Activated CD8-positive, alpha-beta memory T cell treated with anti-CD3 and anti-CD28 coated beads for 36 hours (primary cell): ENCODE measurements around the gene IL22RA1. TPM values are rescaled to one million over a fixed set of nuclear protein-coding genes. Genes with fewer than 3 reads are reported as not detected.

Experiments
- CTCF ChIA-PET: fragments of 350-600 bp; sonication (Branson Sonifier 250); formaldehyde crosslinking; loops from one replicate; lab custom pipeline; 2021; ENCODE audit warnings: antibody characterized with exemption; lab: Charles Lee
- POLR2A ChIA-PET: fragments of 350-600 bp; sonication (Branson Sonifier 250); formaldehyde crosslinking; loops from one replicate; lab custom pipeline; 2021; ENCODE audit warnings: antibody characterized with exemption; lab: Charles Lee
- total RNA-seq, 2 experiments: library from RNA; stranded (reverse); gene quantifications; one replicate each; pipeline ENCODE4 v1.2.3, GENCODE V29; 2021

The IL22RA1 gene
- total RNA-seq, 2 experiments from 2014 or later: not detected

DNA sequence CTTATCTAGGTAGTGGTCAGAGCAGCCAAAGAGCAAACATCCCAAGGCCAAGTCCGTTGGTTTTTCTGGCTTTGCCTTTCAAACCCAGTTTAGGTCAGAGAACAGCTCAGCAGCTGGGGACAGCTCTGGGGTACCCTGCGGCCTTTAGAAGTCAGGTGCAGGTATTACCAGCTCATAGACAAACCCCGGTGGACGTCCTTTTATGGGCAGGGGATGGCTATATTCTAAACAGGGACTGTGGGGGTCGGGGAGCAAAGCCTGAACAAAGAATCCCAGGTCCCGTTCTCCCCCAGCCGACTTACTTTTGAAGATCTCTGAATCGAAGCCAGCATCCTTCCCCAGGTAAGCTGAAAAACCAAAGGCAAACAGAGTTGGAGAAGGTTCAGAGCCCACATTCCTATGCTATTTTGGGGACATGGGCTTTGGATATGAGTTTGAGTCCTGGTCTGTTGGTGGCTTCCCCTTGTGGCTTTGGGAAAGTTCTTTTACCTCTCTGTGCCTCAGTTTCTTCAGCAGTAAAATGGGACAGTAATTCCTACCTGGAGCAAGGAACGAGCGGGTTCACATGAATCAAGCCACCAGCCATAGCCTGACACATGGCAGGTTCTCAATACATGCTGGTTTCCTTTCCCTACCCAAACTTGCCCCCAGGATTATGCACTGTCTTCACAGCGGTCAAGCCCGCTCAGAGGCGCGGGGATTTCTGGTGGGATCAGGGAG, 47.6 kb downstream of the IL22RA1 start:
- POLR2A ChIA-PET: no interaction called here
- CTCF ChIA-PET: interaction anchor here (0.5 kb wide), 1 partner anchor 486 kb away, joined by 3 read pairs; no protein-coding TSS in a partner anchor

DNA sequence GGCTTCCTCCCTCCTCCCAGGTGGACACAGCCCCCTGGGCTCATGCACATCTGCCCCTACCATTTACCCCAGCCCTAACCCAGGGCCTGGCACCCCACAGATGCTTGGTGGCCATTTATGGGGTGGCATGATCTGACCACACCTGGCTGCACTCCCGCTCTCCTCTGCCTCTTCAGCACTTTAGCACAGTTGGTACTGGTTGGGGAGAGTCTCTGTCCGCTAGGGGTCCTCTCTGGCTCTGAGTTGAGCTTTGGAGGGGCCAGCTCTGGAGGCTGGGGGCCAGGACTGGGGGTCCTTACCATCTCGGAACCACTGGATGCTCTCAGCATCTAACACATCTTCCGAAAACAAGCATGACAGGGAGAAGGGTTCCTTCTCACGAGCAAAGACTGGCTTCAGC, 48.4 kb downstream of the IL22RA1 start:
- POLR2A ChIA-PET: no interaction called here
- CTCF ChIA-PET: interaction anchor here (0.5 kb wide), 1 partner anchor 487 kb away, joined by 3 read pairs; no protein-coding TSS in a partner anchor

DNA sequence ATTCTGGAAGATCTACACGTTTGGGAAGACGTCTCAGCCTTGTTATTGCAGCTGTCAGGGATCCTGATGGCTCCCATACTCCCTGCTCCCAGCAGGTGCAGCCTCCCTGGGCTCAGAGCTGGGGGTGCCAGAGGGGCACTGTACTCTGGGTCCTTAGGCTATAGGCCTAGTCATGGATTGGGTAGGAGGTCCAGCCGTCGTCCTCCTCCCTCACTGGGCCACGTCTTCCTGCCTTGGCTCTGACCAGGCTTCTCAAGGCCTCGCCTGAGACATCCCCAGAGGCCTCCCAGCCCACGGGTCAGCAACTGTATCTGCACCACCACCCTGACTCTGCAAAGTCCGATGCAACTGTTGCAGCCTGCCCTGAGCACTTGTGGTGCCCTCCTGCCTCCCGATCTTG, 49.2 kb downstream of the IL22RA1 start:
- ChIA-PET POLR2A (no interaction called here), CTCF (no interaction called here)

DNA sequence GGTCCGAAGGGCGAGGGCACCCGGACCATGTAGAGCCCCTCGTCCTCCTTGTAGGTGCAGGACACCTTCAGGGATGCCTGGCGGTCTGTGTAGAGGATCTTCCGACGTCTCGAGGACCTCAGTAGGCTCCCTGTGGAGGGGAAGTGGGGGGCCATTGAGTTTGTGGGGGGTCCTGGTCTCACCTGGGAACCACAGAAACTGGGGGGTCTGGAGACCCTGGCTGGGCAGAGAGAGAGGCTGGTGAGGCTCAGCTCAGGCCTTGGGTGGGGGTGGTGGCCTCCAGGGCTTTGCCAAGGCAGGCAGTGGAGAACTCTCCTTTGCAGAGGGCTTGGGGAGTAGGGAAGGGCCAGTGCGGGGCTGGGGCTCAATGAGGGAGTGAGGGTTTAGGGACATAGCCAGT, 50.0 kb downstream of the IL22RA1 start:
- CTCF ChIA-PET: interaction anchor here (0.6 kb wide), 1 partner anchor 150 kb away, joined by 4 read pairs; no protein-coding TSS in a partner anchor
- POLR2A ChIA-PET: no interaction called here

DNA sequence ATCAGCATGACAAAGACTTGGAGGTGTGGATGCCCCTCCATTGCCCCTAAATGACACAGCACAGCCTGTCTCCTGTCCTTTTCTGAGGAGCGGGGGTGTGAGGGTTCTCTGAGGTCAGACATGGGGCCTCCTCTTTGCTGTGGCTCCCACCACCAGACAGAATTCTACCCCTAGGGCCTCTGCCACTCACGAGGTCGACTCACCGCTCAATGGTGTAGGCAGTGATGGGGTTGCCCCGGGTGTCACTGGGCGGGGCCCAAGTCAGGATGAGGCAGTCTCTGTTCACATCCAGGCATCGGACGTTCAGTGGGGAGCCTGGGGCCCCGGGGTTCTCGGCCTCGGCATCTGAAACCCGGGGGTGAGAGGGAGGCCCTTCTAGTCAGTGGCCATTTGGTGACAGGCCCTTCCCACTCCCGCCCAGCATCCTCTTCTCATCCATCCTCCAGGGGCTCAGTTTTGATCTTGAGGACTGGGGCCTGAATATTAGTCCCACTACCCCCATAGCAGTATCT, 50.9 kb downstream of the IL22RA1 start:
- POLR2A ChIA-PET: no interaction called here
- CTCF ChIA-PET: interaction anchor here (1.0 kb wide), 1 partner anchor 12 kb away, joined by 3 read pairs; no protein-coding TSS in a partner anchor

DNA sequence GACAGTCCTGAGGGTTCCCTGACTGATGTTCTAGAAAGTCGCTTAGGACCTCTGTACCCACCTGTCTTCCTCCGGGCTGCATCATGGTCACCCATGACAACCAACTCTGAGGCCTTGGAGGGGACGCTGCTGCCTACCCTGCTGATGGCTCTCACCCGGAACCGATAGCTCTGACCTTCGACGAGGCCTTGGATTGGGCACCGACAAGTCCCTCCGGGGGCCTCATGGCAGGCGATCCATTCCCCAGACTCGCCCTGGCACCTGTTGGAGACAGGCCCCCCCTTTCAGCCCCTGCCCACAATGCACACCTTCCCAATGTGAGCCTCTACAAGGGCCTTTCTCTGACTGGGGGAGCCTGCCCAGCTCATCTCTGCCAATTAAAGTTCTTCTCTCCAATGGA, 52.2 kb downstream of the IL22RA1 start:
- ChIA-PET POLR2A (no interaction called here), CTCF (interaction anchor here (1.0 kb wide), 1 partner anchor 10 kb away, joined by 3 read pairs; no protein-coding TSS in a partner anchor)

DNA sequence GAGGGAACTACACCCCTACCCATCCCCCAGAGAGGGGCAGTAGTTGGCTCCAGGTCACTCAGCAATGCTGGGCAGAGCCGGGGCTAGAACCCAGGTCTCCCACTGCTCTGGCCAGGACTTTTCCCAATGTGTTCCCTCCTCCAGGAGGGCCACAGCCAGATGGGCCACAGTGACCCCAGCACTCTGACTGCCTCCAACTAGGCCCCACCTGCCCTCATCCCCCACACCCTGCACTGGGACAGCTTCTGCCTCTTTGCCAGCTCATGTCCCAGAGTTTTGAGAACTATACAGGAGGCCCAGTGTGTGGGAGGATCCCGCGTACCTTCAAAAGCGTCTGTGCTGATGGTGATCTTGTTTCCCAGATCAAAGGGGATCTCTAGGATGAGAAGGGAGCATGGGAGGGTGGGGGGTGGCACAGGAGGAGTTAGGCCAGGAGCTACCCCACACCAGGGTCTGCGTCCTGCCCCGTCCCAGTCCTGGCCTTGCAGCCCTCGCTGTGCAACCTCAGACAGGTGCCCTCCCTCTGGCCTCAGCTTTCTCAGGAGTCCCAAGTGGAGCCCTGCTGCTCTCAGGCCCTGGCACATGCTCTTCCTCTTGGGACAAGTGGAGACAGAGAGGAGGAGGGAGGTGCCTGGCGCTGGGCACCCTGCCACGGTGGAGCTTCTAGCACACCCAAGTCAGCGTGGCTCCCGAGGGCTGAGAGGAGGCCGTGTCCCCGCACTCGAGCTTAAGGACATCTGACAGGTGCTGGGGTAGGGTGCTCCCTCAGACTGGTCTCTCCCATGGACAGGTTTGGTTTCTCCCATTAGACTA, 53.0 kb downstream of the IL22RA1 start:
- ChIA-PET CTCF (no interaction called here), POLR2A (no interaction called here)

DNA sequence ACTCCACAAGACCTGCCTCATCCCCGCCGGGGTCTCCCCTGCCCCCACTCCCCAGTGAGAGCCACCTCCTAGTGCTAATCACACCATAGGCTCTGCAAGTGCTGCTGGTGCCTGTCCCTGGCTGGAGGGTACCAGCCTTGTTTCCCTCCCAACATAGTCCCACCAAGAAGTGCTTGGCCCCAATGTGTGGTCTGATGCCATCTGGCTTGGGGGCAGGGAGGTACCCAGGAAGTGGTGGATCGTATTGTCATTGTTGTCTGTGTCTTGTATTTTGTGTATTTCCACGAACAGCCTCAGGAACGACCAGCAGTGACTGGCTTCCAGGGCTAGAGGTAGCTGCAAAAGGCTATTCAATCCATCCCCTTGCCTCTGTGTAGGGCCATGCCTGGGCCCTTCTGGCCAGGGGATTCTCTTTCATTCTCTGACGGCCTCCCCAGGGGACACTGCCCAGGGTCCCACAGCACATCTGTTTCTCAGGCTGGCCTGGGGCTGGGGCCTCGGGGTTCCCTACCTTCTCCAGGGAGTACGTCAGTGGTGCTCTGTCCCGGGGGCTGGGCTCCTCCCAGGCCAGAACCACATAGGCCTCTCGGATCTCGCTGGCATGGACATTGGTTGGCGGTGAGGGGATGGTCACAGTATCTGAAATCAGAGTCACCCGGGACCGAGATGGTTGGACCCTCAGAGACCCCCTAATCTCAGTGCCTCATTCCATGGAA, 53.8 kb downstream of the IL22RA1 start:
- CTCF ChIA-PET: no interaction called here

DNA sequence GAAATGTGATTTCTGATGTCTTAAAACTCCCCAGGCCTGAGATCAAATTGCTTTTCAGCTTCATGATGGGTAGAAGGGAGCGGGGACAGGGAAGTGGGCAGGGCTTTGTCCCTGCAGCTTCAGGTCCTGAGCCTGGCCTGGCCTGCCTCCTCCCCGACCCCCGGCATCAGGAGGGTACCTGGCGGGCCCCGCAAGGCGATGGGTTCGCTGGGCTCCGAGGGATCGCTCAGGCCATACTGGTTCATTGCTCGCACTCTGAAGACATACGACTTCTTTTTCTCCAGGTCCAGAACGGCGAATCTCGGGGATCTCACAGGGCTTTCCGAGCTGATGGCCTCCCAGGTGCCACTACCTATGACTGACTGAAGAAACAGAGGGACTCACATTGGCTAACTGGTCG, 56.5 kb downstream of the IL22RA1 start:
- POLR2A ChIA-PET: no interaction called here
- CTCF ChIA-PET: no interaction called here

More for the DNA sequence above, 53.8 kb downstream of the IL22RA1 start:
- POLR2A ChIA-PET: no interaction called here

DNA sequence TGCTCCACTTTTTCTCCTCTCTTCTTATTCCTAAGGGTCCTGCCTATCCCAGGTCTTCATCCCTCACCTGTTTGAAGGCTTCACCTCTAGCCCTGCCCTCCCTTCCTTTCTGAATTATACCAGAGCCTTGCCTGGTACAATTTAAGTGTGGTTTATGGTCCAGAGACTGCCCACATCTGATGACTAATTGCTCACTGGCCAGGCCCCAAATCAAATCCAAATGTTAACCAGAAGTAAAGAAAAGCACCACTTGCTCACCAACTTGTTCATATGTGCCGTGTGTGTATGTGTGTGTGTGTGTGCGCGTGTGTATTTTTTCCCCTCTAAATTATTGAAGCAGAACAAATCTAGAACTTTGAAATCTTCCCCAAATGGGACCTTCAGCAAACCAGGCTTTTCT, 57.4 kb downstream of the IL22RA1 start:
- ChIA-PET CTCF (no interaction called here), POLR2A (no interaction called here)

DNA sequence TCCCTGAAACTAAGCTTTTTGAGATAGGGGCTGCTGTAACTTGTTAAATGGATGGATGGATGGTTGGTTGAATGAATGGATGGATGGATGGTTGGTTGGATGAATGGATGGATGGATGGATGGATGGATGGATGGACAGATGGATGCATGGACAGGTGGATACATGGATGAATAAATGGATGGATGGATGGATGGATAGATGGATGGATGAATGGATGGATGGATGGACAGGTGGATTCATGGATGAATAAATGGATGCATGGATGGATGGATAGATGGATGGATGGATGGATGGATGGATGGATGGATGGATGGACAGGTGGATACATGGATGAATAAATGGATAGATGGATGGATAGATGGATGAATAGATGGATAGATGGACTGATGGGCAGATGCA, 57.9 kb downstream of the IL22RA1 start:
- POLR2A ChIA-PET: no interaction called here
- CTCF ChIA-PET: interaction anchor here (0.5 kb wide), 1 partner anchor 445 kb away, joined by 3 read pairs; no protein-coding TSS in a partner anchor

DNA sequence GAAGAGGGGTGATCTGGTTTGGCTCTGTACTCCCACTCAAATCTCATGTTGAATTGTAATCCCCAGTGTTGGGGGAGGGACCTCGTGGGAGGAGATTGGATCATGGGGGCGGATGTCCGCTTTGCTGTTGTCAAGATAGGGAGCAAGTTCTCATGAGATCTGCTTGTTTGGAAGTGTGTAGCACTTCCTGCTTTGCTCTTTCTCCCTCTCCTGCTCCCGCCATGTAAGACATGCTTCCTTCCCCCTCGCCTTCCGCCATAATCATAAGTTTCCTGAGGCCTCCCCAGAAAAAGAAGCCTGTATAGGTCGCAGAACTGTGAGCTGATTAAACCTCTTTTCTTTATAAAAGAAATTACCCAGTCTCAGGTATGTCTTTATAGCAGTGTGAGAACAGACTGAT, 58.9 kb downstream of the IL22RA1 start:
- CTCF ChIA-PET: no interaction called here
- POLR2A ChIA-PET: no interaction called here

DNA sequence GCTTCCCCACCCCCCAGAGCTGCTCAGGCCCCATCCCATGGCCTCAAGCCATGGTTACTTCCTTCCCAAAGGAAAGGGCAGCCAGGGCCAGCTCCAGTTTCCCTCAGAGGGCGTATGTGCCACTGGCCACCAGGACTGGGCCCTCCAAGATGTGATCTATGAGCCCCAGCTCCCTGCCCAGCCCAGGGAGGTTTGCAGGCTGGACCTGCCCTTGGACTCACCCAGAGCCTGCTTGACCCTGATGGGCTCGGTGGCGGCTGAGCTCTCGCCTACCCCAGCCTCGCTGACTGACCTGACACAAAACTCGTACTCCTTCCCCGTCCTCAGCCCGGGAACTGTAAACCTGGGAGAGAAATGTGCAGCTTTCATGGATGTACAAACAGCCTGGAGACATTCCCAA, 60.6 kb downstream of the IL22RA1 start:
- POLR2A ChIA-PET: no interaction called here

DNA sequence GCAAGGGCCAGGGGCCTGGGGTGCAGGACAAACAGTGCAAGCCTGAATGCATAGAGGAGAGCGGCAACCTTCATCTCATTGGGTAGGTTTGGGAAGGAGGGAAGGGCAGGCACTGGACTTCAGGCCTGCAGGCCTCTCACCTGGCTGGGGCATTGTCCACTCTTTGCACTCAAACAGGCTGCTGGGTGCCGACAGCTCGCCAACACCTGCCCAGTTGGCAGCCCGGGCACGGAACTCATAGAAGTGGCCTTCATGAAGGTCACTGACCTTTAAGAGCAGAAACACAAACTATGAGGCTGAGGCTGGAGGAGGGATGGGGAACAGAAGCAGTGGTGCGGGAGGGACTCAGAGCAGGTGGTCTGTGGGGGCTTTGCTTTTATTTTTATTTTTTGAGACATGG, 61.8 kb downstream of the IL22RA1 start:
- ChIA-PET CTCF (no interaction called here), POLR2A (no interaction called here)

More for the DNA sequence above, 60.6 kb downstream of the IL22RA1 start:
- CTCF ChIA-PET: no interaction called here

DNA sequence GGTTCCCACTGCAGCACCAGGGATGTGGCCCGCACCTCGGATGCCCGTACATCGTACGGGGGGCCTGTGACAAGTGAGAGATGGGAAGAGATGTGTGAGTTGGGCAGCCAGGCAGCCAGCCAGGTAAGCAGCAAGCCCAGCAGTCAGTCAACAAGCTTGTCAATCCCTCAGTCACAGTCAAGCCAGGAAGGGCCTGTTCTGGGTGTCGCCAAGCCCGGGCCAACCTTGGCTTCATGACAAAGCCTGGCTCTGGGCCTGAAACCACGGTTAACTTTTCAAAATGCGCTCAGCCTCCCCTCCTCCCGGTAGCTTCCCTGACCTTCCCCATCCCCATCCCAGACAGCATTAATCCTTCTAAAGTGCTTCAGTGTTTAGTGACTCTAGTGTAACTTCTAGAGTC, 62.8 kb downstream of the IL22RA1 start:
- ChIA-PET POLR2A (no interaction called here), CTCF (interaction anchor here (0.8 kb wide), 1 partner anchor 11 kb away, joined by 3 read pairs; no protein-coding TSS in a partner anchor)

DNA sequence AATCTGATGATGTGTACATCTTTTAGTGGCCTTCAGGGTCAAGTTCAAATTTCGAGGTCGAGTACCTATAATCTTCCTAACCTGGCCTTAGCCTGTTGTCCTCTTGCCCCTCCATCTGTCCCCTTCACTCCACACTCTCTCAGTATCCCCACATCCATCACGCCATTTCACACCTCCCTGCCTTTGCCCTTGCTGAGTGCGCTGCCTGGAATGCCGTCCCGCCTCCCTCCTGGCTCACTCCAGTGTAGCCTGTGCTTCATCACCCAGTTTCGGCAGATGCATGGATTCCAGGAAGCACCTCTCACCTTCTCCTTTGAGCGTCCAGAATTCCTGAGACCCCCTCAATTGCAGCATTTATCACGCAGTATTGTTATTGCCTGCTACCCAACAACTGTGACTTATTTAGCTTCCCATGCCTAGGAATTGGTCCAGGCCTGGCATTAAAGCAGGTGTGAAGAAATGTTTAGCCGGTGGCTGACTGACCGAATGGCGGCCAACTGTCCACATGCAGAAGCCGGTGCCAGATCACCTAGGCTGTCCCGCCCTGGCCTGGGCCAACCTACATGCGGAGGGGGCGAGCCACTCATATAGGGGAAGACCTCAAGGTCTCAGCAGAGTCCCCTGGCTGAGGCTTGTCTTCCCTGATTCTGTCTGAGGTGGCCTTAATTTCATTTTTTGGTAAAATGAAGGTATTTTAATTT, 65.5 kb downstream of the IL22RA1 start:
- POLR2A ChIA-PET: no interaction called here
- CTCF ChIA-PET: no interaction called here

DNA sequence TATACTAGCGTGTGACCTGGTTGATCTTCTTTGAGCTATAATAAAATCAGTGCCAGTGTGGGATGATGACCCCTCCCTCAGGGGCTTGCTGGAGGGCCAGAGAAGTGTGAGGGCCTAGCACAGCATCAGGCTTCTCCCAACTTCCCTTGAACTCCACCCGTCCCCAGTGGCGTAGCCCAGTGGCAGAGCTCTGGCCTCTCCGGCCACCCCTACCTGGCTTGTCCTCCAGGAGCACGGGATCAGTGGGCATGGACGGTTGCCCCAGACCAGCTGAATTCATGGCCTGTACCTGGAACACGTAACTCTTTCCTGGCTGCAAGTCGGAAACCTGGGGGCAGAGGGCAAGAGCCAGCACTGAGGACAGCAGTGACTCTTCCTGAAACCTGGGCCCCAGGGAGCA, 67.0 kb downstream of the IL22RA1 start:
- ChIA-PET POLR2A (no interaction called here), CTCF (no interaction called here)

DNA sequence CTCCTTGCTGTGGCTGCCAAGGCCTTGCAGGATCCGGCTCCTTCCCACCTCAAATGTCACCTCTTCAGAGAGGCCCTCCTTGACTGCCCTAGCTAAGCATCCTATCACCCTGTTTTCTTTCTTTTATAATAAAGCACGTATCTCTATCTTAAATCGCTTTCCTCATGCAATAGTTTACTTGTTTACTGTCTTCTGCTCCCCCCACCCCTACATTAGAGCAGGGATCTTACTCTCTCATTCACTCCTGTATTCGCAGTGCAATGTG, 67.4 kb downstream of the IL22RA1 start:
- POLR2A ChIA-PET: no interaction called here
- CTCF ChIA-PET: no interaction called here

DNA sequence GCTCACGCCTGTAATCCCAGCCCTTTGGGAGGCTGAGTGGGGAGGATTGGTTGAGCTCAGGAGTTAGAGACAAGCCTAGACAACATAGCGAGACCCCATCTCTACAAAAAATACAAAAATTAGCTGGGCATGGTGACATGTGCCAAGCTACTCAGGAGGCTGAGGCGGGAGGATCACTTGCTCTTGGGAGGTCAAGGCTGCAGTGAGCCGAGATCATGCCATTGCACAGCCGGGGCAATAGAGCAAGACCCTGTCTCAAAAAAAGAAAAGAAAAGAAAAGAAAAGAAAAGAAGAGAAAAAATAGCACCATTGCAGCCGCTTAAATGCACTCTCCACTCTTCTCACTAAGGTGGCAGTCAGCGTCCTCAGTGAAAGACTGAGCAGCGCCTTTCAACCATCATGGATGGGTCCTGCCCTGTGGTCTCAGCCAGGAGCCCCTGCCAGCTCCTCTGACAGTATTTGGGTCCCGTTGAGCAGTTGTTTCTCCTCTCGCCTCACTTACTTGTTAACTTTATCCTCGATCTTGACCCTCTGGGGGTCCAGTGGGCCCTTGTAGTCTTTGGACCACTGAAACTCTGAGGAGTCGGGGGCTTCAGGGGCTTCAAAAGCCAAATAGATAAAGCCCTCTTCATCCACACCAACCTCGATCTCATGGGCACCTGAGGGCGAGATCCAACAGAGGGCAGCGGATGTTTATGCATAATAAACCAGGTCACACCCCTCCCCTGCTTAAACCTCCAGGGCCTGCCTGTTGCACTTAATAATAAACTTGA, 67.9 kb downstream of the IL22RA1 start:
- POLR2A ChIA-PET: no interaction called here
- CTCF ChIA-PET: no interaction called here
